ENCODE measurements around the gene HTRA3.

Gene HTRA3

DNA sequence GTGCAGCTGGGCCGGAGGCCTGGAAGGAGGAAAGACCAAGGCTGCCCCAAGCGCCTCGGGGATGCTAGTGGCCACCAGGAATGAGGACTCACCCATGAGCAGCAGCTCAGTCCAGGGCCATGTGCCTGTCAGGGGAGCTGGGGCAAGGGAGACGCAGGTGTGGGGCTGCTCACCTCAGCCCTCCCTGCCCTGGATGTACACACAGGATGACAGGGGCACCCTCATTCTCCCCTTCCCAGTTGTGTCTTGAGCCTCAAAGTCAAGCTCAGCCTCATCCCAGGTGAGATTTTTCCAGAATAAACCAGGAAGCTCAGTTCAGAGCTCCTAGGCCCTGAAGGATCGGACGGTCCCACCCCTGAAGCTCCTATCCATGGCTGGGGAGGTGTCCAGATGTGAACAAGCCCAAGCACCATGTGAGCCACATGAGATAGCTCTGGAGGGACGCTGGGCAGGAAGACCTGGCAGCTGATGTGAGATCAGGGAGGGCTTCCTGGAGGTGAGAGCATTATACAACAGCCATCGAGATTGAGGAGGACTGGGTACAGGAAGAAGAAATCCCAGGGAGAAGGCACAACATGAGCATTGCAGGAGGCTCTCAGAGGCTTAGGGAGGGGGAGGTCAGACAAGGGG is 23.0 kb downstream of the HTRA3 start:
- no peak for DNase-seq (ENCODE audit: low read depth)
- TF ChIP-seq, protein P1, sequence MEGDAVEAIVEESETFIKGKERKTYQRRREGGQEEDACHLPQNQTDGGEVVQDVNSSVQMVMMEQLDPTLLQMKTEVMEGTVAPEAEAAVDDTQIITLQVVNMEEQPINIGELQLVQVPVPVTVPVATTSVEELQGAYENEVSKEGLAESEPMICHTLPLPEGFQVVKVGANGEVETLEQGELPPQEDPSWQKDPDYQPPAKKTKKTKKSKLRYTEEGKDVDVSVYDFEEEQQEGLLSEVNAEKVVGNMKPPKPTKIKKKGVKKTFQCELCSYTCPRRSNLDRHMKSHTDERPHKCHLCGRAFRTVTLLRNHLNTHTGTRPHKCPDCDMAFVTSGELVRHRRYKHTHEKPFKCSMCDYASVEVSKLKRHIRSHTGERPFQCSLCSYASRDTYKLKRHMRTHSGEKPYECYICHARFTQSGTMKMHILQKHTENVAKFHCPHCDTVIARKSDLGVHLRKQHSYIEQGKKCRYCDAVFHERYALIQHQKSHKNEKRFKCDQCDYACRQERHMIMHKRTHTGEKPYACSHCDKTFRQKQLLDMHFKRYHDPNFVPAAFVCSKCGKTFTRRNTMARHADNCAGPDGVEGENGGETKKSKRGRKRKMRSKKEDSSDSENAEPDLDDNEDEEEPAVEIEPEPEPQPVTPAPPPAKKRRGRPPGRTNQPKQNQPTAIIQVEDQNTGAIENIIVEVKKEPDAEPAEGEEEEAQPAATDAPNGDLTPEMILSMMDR (conservative IDR thresholded peaks at IDR 0.05; ENCODE audit: low read length), result no peak
- H3K4me3 ChIP-seq (ENCODE audit: low read length), result no peak overlapping the region

DNA sequence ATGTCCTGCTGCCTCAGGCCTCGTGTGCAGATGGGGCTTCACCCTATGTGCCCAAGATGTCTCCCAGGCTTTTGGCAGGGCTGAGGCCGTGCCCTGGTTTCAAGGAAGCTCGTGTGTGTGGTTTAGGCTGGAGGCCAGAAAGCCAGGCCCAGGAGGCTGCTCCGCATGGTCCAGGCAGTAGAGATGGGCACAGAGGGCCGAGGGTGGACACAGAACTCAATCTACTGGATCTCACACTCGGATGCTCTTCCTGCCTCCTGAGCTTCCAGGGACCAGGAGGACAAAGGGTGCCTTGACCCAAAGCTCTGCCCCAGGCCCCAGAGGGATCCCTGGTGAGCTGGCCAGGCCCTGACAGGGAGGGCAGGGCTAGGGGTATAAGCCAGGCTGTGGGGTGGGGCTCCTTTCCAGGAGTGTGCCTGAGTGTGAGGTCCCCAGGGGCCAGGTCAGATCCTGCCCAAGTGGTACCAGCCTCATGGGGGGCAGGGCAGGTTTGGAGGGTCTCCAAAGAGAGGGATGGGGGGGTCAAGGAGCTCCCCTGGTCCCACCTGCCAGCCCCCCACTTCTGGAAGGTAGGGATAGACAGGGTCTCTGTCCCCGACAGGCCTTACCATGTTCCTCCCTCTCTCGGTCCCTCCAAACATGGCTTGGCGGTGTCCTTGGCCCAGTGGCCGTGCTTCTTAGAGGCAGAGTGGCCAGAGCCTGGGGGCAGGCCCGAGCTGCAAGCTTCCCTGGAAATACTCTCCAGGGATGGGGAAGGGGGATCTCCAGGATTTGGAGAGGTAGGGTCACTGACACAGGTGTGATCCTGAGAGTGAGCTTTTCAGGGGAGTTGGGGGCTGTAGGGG is 23.8 kb downstream of the HTRA3 start:
- TF ChIP-seq, protein P1 (conservative IDR thresholded peaks at IDR 0.05; ENCODE audit: low read length), result no peak
- no peak for DNase-seq (ENCODE audit: low read depth)
- H3K4me3 ChIP-seq (ENCODE audit: low read length), result no peak overlapping the region

DNA sequence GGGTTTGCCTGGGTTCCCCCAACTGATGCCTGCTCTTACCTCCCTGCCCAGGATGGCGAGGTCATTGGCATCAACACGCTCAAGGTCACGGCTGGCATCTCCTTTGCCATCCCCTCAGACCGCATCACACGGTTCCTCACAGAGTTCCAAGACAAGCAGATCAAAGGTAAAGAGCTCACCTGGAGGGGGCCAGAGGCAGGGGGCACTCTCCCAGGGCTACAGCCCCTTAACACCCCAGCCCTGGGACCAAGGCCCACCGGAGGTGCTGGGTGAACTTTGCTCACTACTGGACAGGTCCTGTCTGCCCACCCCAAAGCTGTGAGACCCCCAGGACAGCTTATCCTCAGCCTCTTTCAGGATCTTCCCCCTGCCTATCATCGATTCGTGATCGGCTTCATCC is 24.5 kb downstream of the HTRA3 start:
- no peak overlapping the region for H3K4me3 ChIP-seq (ENCODE audit: low read length)
- TF ChIP-seq, protein P1 (conservative IDR thresholded peaks at IDR 0.05; ENCODE audit: low read length), result no peak
- DNase-seq (ENCODE audit: low read depth), result no peak

DNA sequence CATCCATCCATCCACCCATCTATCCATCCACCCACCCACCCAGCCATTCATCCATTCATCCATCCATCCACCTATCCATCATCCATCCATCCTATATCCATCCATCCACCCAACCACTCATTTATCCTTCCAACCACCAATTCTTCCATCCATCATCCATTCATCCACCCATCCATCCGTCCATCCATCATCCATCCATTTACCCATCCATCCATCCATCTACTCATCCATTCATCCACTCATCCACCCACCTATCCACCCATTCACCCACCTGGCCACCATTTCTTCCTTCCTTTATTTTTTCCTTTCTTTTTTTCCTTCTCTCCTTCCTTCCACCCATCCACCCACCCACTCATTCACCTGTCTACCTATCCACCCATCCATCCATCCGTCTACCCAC is 25.2 kb downstream of the HTRA3 start:
- no peak overlapping the region for H3K4me3 ChIP-seq (ENCODE audit: low read length)
- TF ChIP-seq, protein P1 (conservative IDR thresholded peaks at IDR 0.05; ENCODE audit: low read length), result no peak
- no peak for DNase-seq (ENCODE audit: low read depth)

DNA sequence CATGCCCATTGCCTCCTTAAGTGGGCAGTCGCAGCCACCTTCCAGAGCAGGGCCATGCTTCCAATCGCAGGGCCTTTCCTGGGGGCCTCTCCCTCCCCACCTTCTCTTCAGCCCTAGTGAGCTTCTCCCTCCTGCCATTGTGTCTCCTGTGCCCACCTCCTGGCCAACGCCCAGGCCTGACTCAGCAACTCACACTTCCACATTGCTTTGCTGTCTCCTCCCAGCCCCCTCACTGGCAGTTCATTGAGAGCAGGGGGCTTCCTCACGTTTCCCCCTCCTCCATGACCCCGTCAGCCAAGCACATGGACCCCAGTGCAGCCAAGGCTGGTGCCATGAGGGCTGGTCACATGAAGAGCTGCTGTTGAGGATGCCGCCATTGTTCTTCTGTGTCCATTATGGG is 25.9 kb downstream of the HTRA3 start:
- no peak overlapping the region for H3K4me3 ChIP-seq (ENCODE audit: low read length)
- DNase-seq (ENCODE audit: low read depth), result no peak
- TF ChIP-seq, protein P1 (conservative IDR thresholded peaks at IDR 0.05; ENCODE audit: low read length), result no peak

DNA sequence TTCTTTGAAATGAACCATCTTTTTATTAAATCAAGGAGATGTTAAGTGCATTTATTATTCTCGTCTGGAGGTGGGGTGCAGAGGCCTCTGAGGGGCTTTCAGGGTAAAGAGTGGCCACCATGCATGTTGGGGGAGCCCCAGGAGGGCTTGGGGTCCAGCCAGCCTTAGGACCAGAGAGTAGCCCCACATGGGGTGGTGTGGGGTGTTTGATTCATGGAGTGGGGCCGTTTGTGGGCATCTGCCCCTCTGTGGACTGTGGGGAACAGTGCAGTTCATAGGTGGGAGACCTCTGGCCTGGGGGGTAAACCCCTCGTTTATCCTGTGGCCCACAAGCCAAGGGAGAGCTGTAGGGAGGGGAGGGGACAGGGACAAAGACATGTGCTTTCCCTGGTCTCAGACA is 26.9 kb downstream of the HTRA3 start:
- H3K4me3 ChIP-seq (ENCODE audit: low read length), result no peak overlapping the region
- TF ChIP-seq, protein P1 (conservative IDR thresholded peaks at IDR 0.05; ENCODE audit: low read length), result no peak
- DNase-seq (ENCODE audit: low read depth), result no peak

DNA sequence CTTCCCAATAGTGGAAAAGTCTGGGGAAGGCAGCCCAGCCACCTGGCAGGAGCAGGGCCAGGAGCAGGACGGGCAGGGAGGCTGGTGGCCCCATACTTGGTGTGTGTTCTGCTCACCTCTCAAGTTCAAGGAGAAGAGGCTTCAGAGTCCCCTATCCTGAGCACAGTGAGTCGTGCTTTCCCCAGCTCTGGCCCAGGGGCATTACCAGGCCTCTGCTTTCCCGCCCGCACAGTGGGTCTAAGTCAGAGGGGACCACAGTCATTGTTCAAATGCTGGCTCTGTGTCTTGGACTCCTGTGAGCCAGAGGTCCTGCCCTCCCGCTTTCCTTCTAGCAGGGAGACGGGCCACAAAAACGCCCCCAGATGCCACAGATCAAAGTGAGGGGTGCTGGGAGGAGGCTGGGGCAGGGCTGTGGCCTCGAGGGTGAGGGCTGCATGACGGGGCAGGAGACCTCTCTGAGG is 27.6 kb downstream of the HTRA3 start:
- no peak overlapping the region for H3K4me3 ChIP-seq (ENCODE audit: low read length)
- DNase-seq (ENCODE audit: low read depth), result no peak
- TF ChIP-seq, protein P1 (conservative IDR thresholded peaks at IDR 0.05; ENCODE audit: low read length), result no peak

Data from AG10803 (cell line).